Neutrophil (primary cell): ENCODE measurements around the gene TMEM30B.

Source experiments
- H3K27ac ChIP-seq: fragments of 200-600 bp; sonication (generic); 2 replicates; pipeline ENCODE4 v1.5.1; 2016; ENCODE audit warnings: mild to moderate bottlenecking, moderate library complexity
- H3K27me3 ChIP-seq: fragments of 200-600 bp; sonication (generic); 2 replicates; pipeline ENCODE4 v1.6.0; 2016; ENCODE audit warnings: mild to moderate bottlenecking
- H3K36me3 ChIP-seq: fragments of 200-600 bp; sonication (generic); 2 replicates; pipeline ENCODE4 v1.5.1; 2017
- H3K4me1 ChIP-seq, 2 experiments: fragments of 200-600 bp in 1 of 2; sonication (generic) in 1 of 2; 1 replicate in 1 of 2; 2 replicates in 1 of 2; pipeline versions ENCODE4 v1.5.1 to v1.6.1; 2013 to 2016; ENCODE audit warnings: low read depth in 1 of 2, low read length in 1 of 2, mild to moderate bottlenecking in 1 of 2, moderate library complexity in 1 of 2; ENCODE audit not compliant: control insufficient read depth in 1 of 2, insufficient read depth in 1 of 2
- H3K4me3 ChIP-seq, 2 experiments: fragments of 200-600 bp in 1 of 2; sonication (generic) in 1 of 2; 1 replicate in 1 of 2; 2 replicates in 1 of 2; pipeline ENCODE4 v1.5.1; 2013 to 2016; ENCODE audit warnings: low read depth in 1 of 2, low read length in 1 of 2, mild to moderate bottlenecking in 1 of 2, moderate library complexity in 1 of 2
- H3K9me3 ChIP-seq: fragments of 200-600 bp; sonication (generic); 2 replicates; pipeline ENCODE4 v1.5.1; 2016
- CTCF ChIP-seq: fragments of 200-600 bp; sonication (generic); IDR thresholded peaks from 2 replicates; pipeline ENCODE4 v1.5.1; 2016; ENCODE audit warnings: antibody characterized with exemption

Gene TMEM30B

DNA sequence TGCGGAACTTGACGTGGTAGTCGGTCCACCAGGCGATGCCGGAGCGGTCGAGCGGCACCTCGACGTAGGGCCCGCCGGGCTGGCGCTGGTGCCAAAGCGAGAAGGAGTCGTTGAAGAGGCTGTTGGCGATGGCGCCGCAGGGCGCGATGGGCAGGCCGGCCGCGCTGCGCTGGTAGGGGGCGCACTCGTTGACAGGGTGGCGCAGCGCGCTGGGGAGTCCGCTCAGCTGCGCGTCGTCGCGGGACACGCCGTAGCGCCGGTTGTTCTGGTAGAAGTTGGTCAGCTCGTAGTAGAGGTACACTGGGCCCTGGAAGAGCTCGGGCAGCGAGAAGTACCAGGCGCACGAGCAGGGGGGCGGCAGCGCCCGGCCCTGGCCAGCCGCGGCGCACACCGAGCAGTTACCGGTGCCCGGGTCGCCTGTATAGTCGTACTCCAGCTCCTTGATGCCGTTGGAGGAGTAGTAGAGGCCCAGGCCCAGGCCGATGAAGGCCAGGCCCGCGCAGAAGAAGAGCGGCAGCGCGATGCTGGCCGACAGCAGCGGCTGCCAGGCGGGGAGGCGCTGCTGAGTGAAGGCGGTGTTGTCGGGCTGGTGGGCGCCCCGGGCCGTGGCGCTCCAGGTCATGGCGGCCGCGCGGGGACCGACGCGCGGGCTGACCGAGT lies 482 bp downstream of the TMEM30B start:
- peak overlapping the region in 1 of 2 experiments; percentile 30 for H3K4me3 ChIP-seq
- H3K9me3 ChIP-seq, result no peaks in the 10 kb centered on the region
- H3K27ac ChIP-seq, result no peak overlapping the region
- no peaks in the 10 kb centered on the region for H3K36me3 ChIP-seq
- TF ChIP-seq CTCF, result no peak
- peaks cover 100% of the 10 kb centered on the region for H3K27me3 ChIP-seq
- peaks cover 0 to 12% of the 10 kb centered on the region in 2 experiments for H3K4me1 ChIP-seq

DNA sequence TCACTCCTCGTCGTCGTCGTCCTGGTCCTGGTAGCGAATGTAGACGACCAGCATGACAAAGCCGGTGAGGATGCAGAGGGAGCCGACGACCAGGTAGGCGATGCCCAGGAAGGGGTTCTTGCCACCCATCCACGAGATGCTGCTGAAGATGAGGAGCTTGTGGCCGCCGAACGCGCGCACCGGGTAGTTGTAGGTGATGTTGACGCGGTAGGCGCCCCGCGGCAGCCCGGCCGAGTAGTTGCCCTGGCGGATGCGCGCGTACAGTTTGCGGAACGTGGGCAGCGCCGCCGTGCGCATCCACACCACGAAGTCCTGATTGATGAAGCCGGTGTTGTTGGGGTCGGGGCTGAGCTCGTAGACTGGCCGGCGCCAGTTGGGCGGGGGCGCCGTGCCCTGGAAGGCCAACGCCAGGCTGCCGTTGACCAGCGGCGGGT lies 1.0 kb downstream of the TMEM30B start:
- H3K27me3 ChIP-seq, result peaks cover 100% of the 10 kb centered on the region
- no peaks in the 10 kb centered on the region for H3K36me3 ChIP-seq
- H3K27ac ChIP-seq, result no peak overlapping the region
- H3K9me3 ChIP-seq, result no peaks in the 10 kb centered on the region
- H3K4me3 ChIP-seq, result peak overlapping the region in 1 of 2 experiments; percentile 30
- H3K4me1 ChIP-seq, result peaks cover 0 to 12% of the 10 kb centered on the region in 2 experiments
- TF ChIP-seq CTCF, result no peak

- peaks cover 100% of the 10 kb centered on the region for H3K27me3 ChIP-seq
Measured at GRCh38 chr14:61279082-61279481, 2.1 kb downstream of the TMEM30B start.

DNA sequence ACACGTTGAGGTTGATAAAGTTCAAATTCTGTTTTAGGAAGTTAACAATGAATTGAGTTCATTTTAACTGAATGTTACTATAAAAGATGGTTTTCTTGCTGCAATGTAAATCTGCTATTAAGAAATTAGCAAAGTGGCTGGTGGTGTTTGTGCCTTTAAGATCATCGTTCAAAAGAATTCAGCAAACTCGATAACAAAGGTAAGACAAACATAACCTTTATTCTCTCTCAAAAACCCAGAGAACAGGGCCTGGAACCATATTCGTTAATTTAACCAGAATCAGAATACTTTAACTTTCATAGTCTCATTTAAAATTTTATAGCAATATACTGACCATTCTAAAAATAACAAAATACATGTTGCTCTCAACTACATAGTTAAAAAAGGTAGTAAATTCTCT lies 3.4 kb downstream of the TMEM30B start:
- H3K4me3 ChIP-seq, result no peak overlapping the region
- no peaks in the 10 kb centered on the region for H3K9me3 ChIP-seq
- no peak for TF ChIP-seq CTCF
- no peak overlapping the region for H3K27ac ChIP-seq
- peaks cover 0 to 12% of the 10 kb centered on the region in 2 experiments for H3K4me1 ChIP-seq
- H3K36me3 ChIP-seq, result no peaks in the 10 kb centered on the region
- H3K27me3 ChIP-seq, result peaks cover 100% of the 10 kb centered on the region

More at GRCh38 chr14:61279082-61279481, 2.1 kb downstream of the TMEM30B start:
- Histone ChIP-seq H3K4me1 (peaks cover 0 to 12% of the 10 kb centered on the region in 2 experiments), H3K4me3 (no peak overlapping the region), H3K9me3 (no peaks in the 10 kb centered on the region), H3K36me3 (no peaks in the 10 kb centered on the region), H3K27ac (no peak overlapping the region)
- TF ChIP-seq CTCF, result no peak

GRCh38 chr14:61277232-61277631 lies 3.9 kb downstream of the TMEM30B start:
- Histone ChIP-seq H3K27me3 (peaks cover 99% of the 10 kb centered on the region), H3K4me1 (peaks cover 0 to 12% of the 10 kb centered on the region in 2 experiments), H3K4me3 (no peak overlapping the region), H3K27ac (no peak overlapping the region), H3K9me3 (no peaks in the 10 kb centered on the region), H3K36me3 (no peaks in the 10 kb centered on the region)
- no peak for TF ChIP-seq CTCF
